Measurements from ENCODE around the gene MESP2. TPM values are rescaled to one million over a fixed set of nuclear protein-coding genes. Genes with fewer than 3 reads are reported as not detected.

MESP2 gene, protein sequence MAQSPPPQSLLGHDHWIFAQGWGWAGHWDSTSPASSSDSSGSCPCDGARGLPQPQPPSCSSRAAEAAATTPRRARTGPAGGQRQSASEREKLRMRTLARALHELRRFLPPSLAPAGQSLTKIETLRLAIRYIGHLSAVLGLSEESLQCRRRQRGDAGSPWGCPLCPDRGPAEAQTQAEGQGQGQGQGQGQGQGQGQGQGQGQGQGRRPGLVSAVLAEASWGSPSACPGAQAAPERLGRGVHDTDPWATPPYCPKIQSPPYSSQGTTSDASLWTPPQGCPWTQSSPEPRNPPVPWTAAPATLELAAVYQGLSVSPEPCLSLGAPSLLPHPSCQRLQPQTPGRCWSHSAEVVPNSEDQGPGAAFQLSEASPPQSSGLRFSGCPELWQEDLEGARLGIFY
- total RNA-seq (under 1 TPM in 1 of 2 donors, not detected in 1; 0.35 TPM), polyA plus RNA-seq (ENCODE audit: insufficient read length in 6 of 6) (under 1 TPM in 2 of 6 donors, not detected in 4; 0.14 to 0.34 TPM)
- long read RNA-seq, donor 1, partial matches to known transcripts = 12 of 12 reads
- long read RNA-seq, donor 1, other reads (novel, unspliced or antisense) = 0 of 12 reads
- long read RNA-seq, donor 2 = 0 reads
- long read RNA-seq, donor 3 = 0 reads
- long read RNA-seq, donor 4, partial matches to known transcripts = 1 of 1 reads
- long read RNA-seq, donor 4, other reads (novel, unspliced or antisense) = 0 of 1 reads
- long read RNA-seq, donor 5 = 0 reads
- long read RNA-seq, donor 6, partial matches to known transcripts = 0 of 1 reads
- long read RNA-seq, donor 6, other reads (novel, unspliced or antisense) = 0 of 1 reads
- long read RNA-seq, donor 7 = 0 reads
- long read RNA-seq, donor 8 = 0 reads
- long read RNA-seq, donor 9 = 0 reads
- long read RNA-seq, donor 10 = 0 reads
- long read RNA-seq, donor 11 = 0 reads
- long read RNA-seq, donor 12, partial matches to known transcripts = 25 of 25 reads
- long read RNA-seq, donor 12, other reads (novel, unspliced or antisense) = 0 of 25 reads

DNA sequence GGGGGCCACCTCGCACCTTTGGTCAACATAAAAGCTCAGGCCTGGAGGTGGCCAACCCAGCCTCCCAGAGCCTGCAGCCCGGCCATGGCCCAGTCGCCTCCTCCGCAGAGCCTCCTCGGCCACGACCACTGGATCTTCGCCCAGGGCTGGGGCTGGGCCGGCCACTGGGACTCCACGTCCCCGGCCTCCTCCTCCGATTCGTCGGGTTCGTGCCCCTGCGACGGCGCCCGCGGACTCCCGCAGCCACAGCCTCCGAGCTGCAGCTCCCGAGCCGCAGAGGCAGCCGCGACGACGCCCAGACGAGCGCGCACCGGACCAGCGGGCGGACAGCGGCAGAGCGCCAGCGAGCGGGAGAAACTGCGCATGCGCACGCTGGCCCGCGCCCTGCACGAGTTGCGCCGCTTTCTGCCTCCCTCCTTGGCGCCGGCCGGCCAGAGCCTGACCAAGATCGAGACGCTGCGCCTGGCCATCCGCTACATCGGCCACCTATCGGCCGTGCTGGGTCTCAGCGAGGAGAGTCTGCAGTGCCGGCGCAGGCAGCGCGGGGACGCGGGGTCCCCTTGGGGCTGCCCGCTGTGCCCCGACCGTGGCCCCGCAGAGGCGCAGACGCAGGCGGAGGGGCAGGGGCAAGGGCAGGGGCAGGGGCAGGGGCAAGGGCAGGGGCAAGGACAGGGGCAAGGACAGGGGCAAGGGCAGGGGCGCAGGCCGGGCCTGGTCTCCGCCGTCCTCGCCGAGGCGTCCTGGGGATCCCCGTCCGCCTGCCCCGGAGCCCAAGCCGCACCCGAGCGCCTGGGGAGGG is at the start of gene MESP2:
Gene MESP2, plus strand, starts transcription at position 59 of the 799 bp plus-strand sequence. Its CDS starts 26 bp downstream, at position 85.
- H3K4me1 ChIP-seq = peaks cover 7 to 29% of the 10 kb centered on the region in 2 donors
- no peaks in the 10 kb centered on the region for H3K36me3 ChIP-seq
- peaks cover 0 to 22% of the 10 kb centered on the region in 2 donors for H3K27me3 ChIP-seq
- peak within 1 kb of the TSS; percentile 22 to 31 for H3K4me3 ChIP-seq
- TF ChIP-seq, protein P1, sequence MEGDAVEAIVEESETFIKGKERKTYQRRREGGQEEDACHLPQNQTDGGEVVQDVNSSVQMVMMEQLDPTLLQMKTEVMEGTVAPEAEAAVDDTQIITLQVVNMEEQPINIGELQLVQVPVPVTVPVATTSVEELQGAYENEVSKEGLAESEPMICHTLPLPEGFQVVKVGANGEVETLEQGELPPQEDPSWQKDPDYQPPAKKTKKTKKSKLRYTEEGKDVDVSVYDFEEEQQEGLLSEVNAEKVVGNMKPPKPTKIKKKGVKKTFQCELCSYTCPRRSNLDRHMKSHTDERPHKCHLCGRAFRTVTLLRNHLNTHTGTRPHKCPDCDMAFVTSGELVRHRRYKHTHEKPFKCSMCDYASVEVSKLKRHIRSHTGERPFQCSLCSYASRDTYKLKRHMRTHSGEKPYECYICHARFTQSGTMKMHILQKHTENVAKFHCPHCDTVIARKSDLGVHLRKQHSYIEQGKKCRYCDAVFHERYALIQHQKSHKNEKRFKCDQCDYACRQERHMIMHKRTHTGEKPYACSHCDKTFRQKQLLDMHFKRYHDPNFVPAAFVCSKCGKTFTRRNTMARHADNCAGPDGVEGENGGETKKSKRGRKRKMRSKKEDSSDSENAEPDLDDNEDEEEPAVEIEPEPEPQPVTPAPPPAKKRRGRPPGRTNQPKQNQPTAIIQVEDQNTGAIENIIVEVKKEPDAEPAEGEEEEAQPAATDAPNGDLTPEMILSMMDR (IDR thresholded peaks at IDR 0.05) = peak; percentile 20 to 55
- H3K9me3 ChIP-seq = no peaks in the 10 kb centered on the region
- intact Hi-C loops (cut with DNase I) = no loop called here
- DNase-seq = peak; percentile 70 to 97 (median 87)
- peak; percentile 95 for ATAC-seq
- H3K27ac ChIP-seq = no peak within 1 kb of the TSS

DNA sequence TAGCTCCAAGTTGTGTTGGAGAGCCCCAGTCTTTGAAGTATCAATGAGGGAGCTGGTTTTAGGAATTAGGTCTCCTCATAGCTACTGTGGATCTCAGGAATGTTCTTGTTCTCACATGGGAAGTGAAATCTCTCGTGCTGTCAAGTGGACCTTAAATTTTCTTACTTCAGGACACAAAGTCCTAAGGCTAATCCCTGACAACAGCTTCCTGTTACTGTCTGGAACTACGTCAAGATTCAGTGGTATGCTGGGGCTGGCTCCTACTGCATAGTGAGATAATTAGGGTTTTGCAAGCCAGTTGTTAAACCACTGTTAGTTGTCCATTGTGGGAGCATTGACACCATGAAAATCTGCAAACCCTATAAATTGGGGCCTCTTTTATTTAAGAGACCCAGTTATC is 47.9 kb upstream of the MESP2 start:
- DNase-seq (no peak), ATAC-seq (peak; percentile 33)
- no peaks in the 10 kb centered on the region for H3K27me3 ChIP-seq
- no peaks in the 10 kb centered on the region for H3K4me1 ChIP-seq
- H3K9me3 ChIP-seq = peaks cover 0 to 7% of the 10 kb centered on the region in 2 donors
- no peak overlapping the region for H3K4me3 ChIP-seq
- intact Hi-C loops (cut with DNase I) = no loop called here
- H3K27ac ChIP-seq = no peak overlapping the region
- TF ChIP-seq, protein P1 (IDR thresholded peaks at IDR 0.05) = no peak
- no peaks in the 10 kb centered on the region for H3K36me3 ChIP-seq

DNA sequence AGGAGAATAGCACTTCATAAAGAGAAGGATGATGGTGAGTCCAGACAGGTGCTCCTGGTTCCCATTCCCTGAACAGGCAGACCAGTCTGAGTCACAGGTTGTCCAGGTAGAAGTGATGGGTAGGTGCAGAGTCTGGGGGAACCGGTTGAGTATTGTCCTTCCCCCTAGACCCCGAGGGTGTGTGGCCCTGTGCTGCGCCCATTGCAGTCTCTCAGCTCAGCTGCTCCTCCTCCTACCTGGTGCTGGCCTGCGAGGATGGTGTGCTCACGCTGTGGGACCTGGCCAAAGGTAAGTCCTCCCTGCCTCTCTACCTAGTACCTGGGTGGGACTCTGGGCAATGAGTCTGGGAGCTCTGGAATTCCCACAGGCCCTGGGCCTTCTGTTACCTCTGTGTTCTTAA is 44.9 kb upstream of the MESP2 start:
- Histone ChIP-seq H3K27ac (no peak overlapping the region), H3K36me3 (no peaks in the 10 kb centered on the region), H3K4me1 (no peaks in the 10 kb centered on the region), H3K4me3 (no peak overlapping the region), H3K9me3 (no peaks in the 10 kb centered on the region), H3K27me3 (no peaks in the 10 kb centered on the region)
- intact Hi-C loops (cut with DNase I) = no loop called here
- no peak for DNase-seq
- no peak for ATAC-seq
- TF ChIP-seq, protein P1 (IDR thresholded peaks at IDR 0.05) = no peak

DNA sequence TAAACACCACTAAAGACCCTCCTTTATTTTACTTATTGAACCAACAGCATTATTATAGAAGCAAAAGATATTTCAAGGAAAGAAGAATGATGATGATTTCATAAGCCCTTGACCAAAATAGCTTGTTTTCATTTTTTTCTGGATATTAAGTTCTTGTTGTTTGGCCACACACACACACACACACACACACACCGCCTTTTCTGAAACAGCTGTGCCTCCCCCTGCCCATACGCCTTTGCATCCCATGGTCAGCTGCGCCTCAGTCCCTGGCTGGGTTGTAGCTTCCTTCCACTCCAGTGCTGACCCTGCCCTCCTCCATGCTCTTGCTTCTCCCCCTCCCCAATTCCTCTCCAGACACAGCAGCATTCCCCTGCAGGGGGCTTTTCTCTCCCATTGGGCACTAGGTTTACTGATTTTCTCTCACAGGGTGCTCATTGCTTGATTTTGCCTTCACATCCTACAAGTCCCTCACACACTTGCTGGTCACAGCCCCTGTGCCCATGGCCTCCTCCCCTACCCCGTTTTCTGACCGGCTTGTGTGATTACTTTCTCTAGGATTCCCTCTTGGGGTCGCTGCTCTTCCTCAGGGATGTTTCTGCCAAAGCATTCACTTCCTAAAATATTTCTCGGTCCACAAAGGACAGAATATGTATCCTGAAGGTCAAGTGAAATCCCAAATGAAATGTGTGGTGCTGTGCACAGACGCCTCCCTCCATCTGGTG is 43.5 kb upstream of the MESP2 start:
- intact Hi-C loops (cut with DNase I) = no loop called here
- Histone ChIP-seq H3K27me3 (no peaks in the 10 kb centered on the region), H3K36me3 (no peaks in the 10 kb centered on the region), H3K4me3 (no peak overlapping the region), H3K27ac (no peak overlapping the region), H3K4me1 (no peaks in the 10 kb centered on the region), H3K9me3 (no peaks in the 10 kb centered on the region)
- ATAC-seq = no peak
- DNase-seq = no peak
- TF ChIP-seq, protein P1 (IDR thresholded peaks at IDR 0.05) = no peak

Data from left lung (tissue), 14 donors.